GM23338 (cell line): ENCODE data around the gene TRAK1. TPM values are rescaled to one million over a fixed set of nuclear protein-coding genes. Genes with fewer than 3 reads are reported as not detected.
A peak's percentile ranks its signal among the peaks of the same experiment; 100 is the strongest.

Source experiments
- ATAC-seq: fragments of 200-7000 bp; cut with Tn5 transposase; 3 replicates; pipeline ENCODE4 v1.9.1; 2020
- DNase-seq: peaks from one replicate; pipeline ENCODE4 v3.0.0-alpha.2; 2015; ENCODE audit warnings: low spot score
- H2AFZ ChIP-seq: fragments of 200-600 bp; sonication (generic); 2 replicates; pipeline ENCODE4 v1.8.0; 2016; ENCODE audit warnings: antibody characterized with exemption, mild to moderate bottlenecking, moderate library complexity
- H3F3A ChIP-seq: fragments of 200-600 bp; sonication (generic); replicated peaks from 2 replicates; pipeline ENCODE4 v1.8.0; 2017; ENCODE audit warnings: antibody characterized with exemption, mixed run types, low read depth
- H3K27ac ChIP-seq: fragments of 200-600 bp; sonication (generic); 2 replicates; pipeline ENCODE4 v1.6.1; 2016; ENCODE audit warnings: low read depth
- H3K27me3 ChIP-seq: fragments of 200-600 bp; sonication (generic); 2 replicates; pipeline ENCODE4 v1.8.0; 2016; ENCODE audit warnings: mild to moderate bottlenecking, mixed run types, moderate library complexity; ENCODE audit not compliant: insufficient read depth
- H3K36me3 ChIP-seq: fragments of 200-600 bp; sonication (generic); 2 replicates; pipeline ENCODE4 v1.8.0; 2016; ENCODE audit warnings: mild to moderate bottlenecking; ENCODE audit not compliant: insufficient read depth
- H3K4me1 ChIP-seq: fragments of 200-600 bp; sonication (generic); 2 replicates; pipeline ENCODE4 v1.8.0; 2016; ENCODE audit warnings: mild to moderate bottlenecking, moderate library complexity; ENCODE audit not compliant: insufficient read depth
- H3K4me2 ChIP-seq: fragments of 200-600 bp; sonication (generic); 2 replicates; pipeline ENCODE4 v1.7.1; 2017; ENCODE audit warnings: mixed run types
- H3K4me3 ChIP-seq: fragments of 200-600 bp; sonication (generic); 2 replicates; pipeline ENCODE4 v1.6.1; 2016; ENCODE audit warnings: mixed run types
- H3K79me2 ChIP-seq: fragments of 200-600 bp; sonication (generic); replicated peaks from 2 replicates; pipeline ENCODE4 v1.8.0; 2017; ENCODE audit warnings: mild to moderate bottlenecking; ENCODE audit not compliant: insufficient read depth
- H3K9me2 ChIP-seq: fragments of 200-600 bp; sonication (generic); 2 replicates; pipeline ENCODE4 v1.8.0; 2017; ENCODE audit not compliant: insufficient read depth
- H4K20me1 ChIP-seq: fragments of 200-600 bp; sonication (generic); replicated peaks from 2 replicates; pipeline ENCODE4 v1.8.0; 2017; ENCODE audit warnings: mild to moderate bottlenecking; ENCODE audit not compliant: insufficient read depth
- H3K27ac Mint-ChIP-seq: 2 replicates; pipeline ENCODE4 v1.8.0; 2020; ENCODE audit warnings: inconsistent platforms, mild to moderate bottlenecking, moderate library complexity, mixed read lengths
- H3K27me3 Mint-ChIP-seq: 3 replicates; pipeline ENCODE4 v1.8.0; 2022; ENCODE audit warnings: low read depth, mild to moderate bottlenecking, moderate library complexity, mixed read lengths, inconsistent platforms; ENCODE audit not compliant: insufficient read depth, poor library complexity
- H3K36me3 Mint-ChIP-seq: 3 replicates; pipeline ENCODE4 v1.8.0; 2021; ENCODE audit warnings: low read depth, mild to moderate bottlenecking, inconsistent platforms, moderate library complexity, mixed read lengths
- H3K4me1 Mint-ChIP-seq: 3 replicates; pipeline ENCODE4 v1.8.0; 2020; ENCODE audit warnings: mild to moderate bottlenecking, inconsistent platforms, mixed read lengths
- H3K4me3 Mint-ChIP-seq: 3 replicates; pipeline ENCODE4 v1.8.0; 2021; ENCODE audit warnings: moderate library complexity, mild to moderate bottlenecking, inconsistent platforms, mixed read lengths
- H3K9me3 Mint-ChIP-seq: 3 replicates; pipeline ENCODE4 v1.8.0; 2020; ENCODE audit warnings: moderate library complexity, mild to moderate bottlenecking, inconsistent platforms, mixed read lengths
- CREB1 ChIP-seq: fragments of 250-450 bp; sonication (Bioruptor Pico); IDR thresholded peaks from 2 replicates; pipeline ENCODE4 v1.5.0; 2020; ENCODE audit warnings: low read depth, mild to moderate bottlenecking, moderate library complexity
- EZH2 ChIP-seq: fragments of 200-600 bp; sonication (generic); IDR thresholded peaks from one replicate; pipeline ENCODE4 v1.8.0; 2017; ENCODE audit warnings: antibody characterized with exemption, mild to moderate bottlenecking, low read depth; ENCODE audit not compliant: unreplicated experiment
- EZH2phosphoT487 ChIP-seq: fragments of 200-600 bp; sonication (generic); IDR thresholded peaks from one replicate; pipeline ENCODE4 v1.8.1; 2018; ENCODE audit warnings: antibody characterized with exemption; ENCODE audit not compliant: unreplicated experiment
- JUNB ChIP-seq: IDR thresholded peaks from one replicate; pipeline ENCODE4 v1.6.1; 2016; ENCODE audit warnings: antibody characterized with exemption; ENCODE audit not compliant: unreplicated experiment
- NANOG ChIP-seq: IDR thresholded peaks from 2 replicates; pipeline ENCODE4 v1.6.1; 2016; ENCODE audit warnings: antibody characterized with exemption, borderline replicate concordance
- POLR2AphosphoS5 ChIP-seq: IDR thresholded peaks from 2 replicates; pipeline ENCODE4 v1.6.1; 2016; ENCODE audit warnings: antibody characterized with exemption, low read depth
- STAT1 ChIP-seq: IDR thresholded peaks from one replicate; pipeline ENCODE4 v1.6.1; 2016; ENCODE audit warnings: antibody characterized with exemption; ENCODE audit not compliant: unreplicated experiment
- ZNF114 ChIP-seq: fragments of 250-450 bp; sonication (Bioruptor Pico); IDR thresholded peaks from 2 replicates; pipeline ENCODE4 v1.5.0; 2020; ENCODE audit warnings: mild to moderate bottlenecking, moderate library complexity
- ZNF331 ChIP-seq: fragments of 250-450 bp; sonication (Bioruptor Pico); IDR thresholded peaks from 2 replicates; pipeline ENCODE4 v1.5.0; 2020; ENCODE audit warnings: low read depth, mild to moderate bottlenecking, moderate library complexity
- polyA plus RNA-seq: library from polyadenylated mRNA; unstranded; fragments of >200 nt; fragmentation: Nextera tagmentation; extraction: Ambion mirVana; gene quantifications from 2 replicates; pipeline ENCODE4 v1.2.1, GENCODE V29; 2016
- total RNA-seq: library from RNA; depleted of rRNA; stranded (reverse); fragments of >200 nt; shearing (Covaris generic); gene quantifications from 2 replicates; pipeline ENCODE4 v1.2.3, GENCODE V29; 2014
- TF ChIP-seq, protein P1 (sequence below), 2 experiments: fragments of 200-600 bp in 1 of 2; sonication (generic) in 1 of 2; conservative IDR thresholded peaks; 2 replicates each; pipeline versions ENCODE4 v1.5.1 to v1.6.1; 2016 to 2017; ENCODE audit warnings: antibody characterized with exemption in 2 of 2, low read depth in 2 of 2, mild to moderate bottlenecking in 2 of 2, moderate library complexity in 1 of 2
- TF ChIP-seq, protein P2 (sequence below): IDR thresholded peaks from 2 replicates; pipeline ENCODE4 v1.6.1; 2016; ENCODE audit warnings: antibody characterized with exemption
- TF ChIP-seq, protein P3 (sequence below): IDR thresholded peaks from one replicate; pipeline ENCODE4 v1.6.1; 2018; ENCODE audit warnings: antibody characterized with exemption; ENCODE audit not compliant: unreplicated experiment

The TRAK1 gene
- total and polyA plus RNA-seq, 2 experiments from 2014 or later: 13.4 to 47.4 TPM

DNA sequence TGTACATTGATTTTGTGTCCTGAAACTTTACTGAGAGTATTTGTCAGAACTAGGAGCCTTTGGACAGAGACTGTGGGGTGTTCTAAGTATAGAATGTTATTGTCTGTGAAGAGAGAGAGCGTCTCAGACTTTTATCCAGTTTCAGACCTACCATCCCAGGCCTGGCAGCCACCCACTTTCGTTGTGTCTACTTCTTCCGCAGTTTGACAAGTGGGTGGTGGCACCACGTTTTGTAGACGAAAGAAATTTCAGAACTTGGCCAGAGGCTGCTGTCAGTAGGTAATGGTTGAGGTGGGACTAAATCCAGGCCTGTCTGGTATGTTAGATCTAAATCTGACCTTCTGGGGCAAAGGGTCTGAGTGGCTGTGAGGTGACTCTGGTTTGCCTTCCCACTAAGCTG is 13.4 kb upstream of the TRAK1 start (continued):
- TF ChIP-seq EZH2phosphoT487 (no peak), NANOG (no peak), CREB1 (CRISPR knock-in tag) (no peak), JUNB (no peak)
- TF ChIP-seq, protein P1, sequence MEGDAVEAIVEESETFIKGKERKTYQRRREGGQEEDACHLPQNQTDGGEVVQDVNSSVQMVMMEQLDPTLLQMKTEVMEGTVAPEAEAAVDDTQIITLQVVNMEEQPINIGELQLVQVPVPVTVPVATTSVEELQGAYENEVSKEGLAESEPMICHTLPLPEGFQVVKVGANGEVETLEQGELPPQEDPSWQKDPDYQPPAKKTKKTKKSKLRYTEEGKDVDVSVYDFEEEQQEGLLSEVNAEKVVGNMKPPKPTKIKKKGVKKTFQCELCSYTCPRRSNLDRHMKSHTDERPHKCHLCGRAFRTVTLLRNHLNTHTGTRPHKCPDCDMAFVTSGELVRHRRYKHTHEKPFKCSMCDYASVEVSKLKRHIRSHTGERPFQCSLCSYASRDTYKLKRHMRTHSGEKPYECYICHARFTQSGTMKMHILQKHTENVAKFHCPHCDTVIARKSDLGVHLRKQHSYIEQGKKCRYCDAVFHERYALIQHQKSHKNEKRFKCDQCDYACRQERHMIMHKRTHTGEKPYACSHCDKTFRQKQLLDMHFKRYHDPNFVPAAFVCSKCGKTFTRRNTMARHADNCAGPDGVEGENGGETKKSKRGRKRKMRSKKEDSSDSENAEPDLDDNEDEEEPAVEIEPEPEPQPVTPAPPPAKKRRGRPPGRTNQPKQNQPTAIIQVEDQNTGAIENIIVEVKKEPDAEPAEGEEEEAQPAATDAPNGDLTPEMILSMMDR (conservative IDR thresholded peaks at IDR 0.05; ENCODE audit: low read depth in 2 of 2): no peak

DNA sequence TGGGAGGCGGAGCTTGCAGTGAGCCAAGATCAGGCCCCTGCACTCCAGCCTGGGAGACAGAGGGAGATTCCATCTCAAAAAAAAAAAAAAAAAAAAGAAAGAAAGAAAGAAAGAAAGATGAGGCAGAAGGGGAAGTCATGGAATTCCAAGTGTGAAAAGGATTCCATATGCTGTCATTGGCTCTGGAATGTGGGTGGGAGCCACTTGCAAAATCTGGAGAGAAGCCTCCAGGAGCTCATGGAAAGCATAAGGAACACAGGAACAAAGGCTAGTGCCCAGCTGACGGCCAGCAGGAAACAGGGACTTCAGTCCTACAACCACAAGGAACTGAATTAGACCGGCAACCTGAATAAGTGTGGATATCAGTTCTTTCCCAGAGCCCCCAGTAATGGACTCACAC is 12.5 kb upstream of the TRAK1 start:
- Mint-ChIP-seq H3K27ac (no peak overlapping the region), H3K27me3 (peaks cover 3% of the 10 kb centered on the region), H3K4me1 (peaks cover 13% of the 10 kb centered on the region), H3K36me3 (peaks cover 18% of the 10 kb centered on the region), H3K9me3 (peaks cover 19% of the 10 kb centered on the region), H3K4me3 (no peak overlapping the region)
- Histone ChIP-seq H3K27ac (peak overlapping the region; percentile 60), H2AFZ (no peak overlapping the region), H3K4me2 (no peak overlapping the region), H3K9me2 (no peaks in the 10 kb centered on the region), H3K27me3 (no peaks in the 10 kb centered on the region), H3K79me2 (peaks cover 76% of the 10 kb centered on the region), H3K4me3 (no peak overlapping the region), H3K36me3 (no peaks in the 10 kb centered on the region), H4K20me1 (no peaks in the 10 kb centered on the region), H3K4me1 (peaks cover 10% of the 10 kb centered on the region), H3F3A (no peaks in the 10 kb centered on the region)
- DNase-seq (peak; percentile 78), ATAC-seq (peak; percentile 26; the same call in 1 of the 3 replicates)
- no peak for TF ChIP-seq STAT1
- TF ChIP-seq JUNB: no peak
- TF ChIP-seq ZNF114 (CRISPR knock-in tag): no peak
- no peak for TF ChIP-seq ZNF331 (CRISPR knock-in tag)
- TF ChIP-seq, protein P2, sequence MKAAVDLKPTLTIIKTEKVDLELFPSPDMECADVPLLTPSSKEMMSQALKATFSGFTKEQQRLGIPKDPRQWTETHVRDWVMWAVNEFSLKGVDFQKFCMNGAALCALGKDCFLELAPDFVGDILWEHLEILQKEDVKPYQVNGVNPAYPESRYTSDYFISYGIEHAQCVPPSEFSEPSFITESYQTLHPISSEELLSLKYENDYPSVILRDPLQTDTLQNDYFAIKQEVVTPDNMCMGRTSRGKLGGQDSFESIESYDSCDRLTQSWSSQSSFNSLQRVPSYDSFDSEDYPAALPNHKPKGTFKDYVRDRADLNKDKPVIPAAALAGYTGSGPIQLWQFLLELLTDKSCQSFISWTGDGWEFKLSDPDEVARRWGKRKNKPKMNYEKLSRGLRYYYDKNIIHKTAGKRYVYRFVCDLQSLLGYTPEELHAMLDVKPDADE: no peak
- no peak for TF ChIP-seq CREB1 (CRISPR knock-in tag)
- TF ChIP-seq EZH2phosphoT487: no peak
- TF ChIP-seq POLR2AphosphoS5: no peak

DNA sequence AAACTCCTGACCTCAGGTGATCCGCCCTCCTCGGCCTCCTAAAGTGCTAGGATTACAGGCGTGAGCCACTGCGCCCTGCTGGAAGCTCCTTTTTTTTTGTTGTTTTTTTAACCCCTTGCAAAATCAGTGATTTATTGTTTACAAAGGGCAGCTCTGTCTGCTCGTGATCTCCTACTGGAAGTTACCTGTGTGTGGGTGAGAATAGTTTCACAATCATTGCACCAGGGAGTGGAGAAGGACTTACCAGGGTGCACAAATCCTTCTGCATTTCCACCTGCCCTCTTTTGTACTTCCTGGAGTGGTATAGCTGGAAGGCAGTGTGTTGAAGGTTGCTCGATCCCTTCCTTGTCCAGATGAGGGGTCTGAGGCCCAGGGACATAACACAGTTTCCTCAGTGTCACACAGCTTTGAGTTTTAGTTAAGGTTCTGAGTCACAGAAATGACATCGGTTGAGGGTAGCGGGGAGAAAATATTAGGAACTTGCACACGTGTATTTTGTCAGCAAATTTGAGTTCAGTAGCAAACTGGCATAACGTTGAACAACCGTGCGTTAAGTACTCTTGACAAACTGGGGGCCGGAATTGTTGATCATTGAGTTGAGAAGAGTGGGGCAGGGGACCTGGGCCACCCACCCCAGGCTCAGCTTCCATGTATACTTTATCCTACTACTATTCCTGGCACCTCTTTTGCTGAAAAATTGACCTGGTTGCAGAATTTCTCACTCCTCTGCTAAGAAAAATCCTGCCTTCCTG is 11.3 kb upstream of the TRAK1 start:
- Mint-ChIP-seq H3K9me3 (peaks cover 19% of the 10 kb centered on the region), H3K4me3 (no peak overlapping the region), H3K27me3 (peaks cover 3% of the 10 kb centered on the region), H3K36me3 (peaks cover 18% of the 10 kb centered on the region), H3K4me1 (peaks cover 13% of the 10 kb centered on the region), H3K27ac (no peak overlapping the region; the same call in 1 of the 2 replicates)
- no peaks in the 10 kb centered on the region for H3K9me2 ChIP-seq
- peaks cover 10% of the 10 kb centered on the region for H3K4me1 ChIP-seq
- H3K79me2 ChIP-seq: peaks cover 74% of the 10 kb centered on the region
- H3K4me3 ChIP-seq: no peak overlapping the region
- H3K36me3 ChIP-seq: no peaks in the 10 kb centered on the region
- ATAC-seq (no peak; the same call in 2 of the 3 replicates), DNase-seq (no peak)
- H3K4me2 ChIP-seq: no peak overlapping the region
- H3K27me3 ChIP-seq: no peaks in the 10 kb centered on the region
- H3F3A ChIP-seq: no peaks in the 10 kb centered on the region
- H4K20me1 ChIP-seq: no peaks in the 10 kb centered on the region
- no peak overlapping the region for H2AFZ ChIP-seq
- peak overlapping the region; percentile 24; the same call in 1 of the 2 replicates for H3K27ac ChIP-seq
- TF ChIP-seq, protein P2: no peak
- TF ChIP-seq NANOG (no peak), EZH2 (no peak), CREB1 (CRISPR knock-in tag) (no peak), STAT1 (no peak)
- TF ChIP-seq, protein P3, sequence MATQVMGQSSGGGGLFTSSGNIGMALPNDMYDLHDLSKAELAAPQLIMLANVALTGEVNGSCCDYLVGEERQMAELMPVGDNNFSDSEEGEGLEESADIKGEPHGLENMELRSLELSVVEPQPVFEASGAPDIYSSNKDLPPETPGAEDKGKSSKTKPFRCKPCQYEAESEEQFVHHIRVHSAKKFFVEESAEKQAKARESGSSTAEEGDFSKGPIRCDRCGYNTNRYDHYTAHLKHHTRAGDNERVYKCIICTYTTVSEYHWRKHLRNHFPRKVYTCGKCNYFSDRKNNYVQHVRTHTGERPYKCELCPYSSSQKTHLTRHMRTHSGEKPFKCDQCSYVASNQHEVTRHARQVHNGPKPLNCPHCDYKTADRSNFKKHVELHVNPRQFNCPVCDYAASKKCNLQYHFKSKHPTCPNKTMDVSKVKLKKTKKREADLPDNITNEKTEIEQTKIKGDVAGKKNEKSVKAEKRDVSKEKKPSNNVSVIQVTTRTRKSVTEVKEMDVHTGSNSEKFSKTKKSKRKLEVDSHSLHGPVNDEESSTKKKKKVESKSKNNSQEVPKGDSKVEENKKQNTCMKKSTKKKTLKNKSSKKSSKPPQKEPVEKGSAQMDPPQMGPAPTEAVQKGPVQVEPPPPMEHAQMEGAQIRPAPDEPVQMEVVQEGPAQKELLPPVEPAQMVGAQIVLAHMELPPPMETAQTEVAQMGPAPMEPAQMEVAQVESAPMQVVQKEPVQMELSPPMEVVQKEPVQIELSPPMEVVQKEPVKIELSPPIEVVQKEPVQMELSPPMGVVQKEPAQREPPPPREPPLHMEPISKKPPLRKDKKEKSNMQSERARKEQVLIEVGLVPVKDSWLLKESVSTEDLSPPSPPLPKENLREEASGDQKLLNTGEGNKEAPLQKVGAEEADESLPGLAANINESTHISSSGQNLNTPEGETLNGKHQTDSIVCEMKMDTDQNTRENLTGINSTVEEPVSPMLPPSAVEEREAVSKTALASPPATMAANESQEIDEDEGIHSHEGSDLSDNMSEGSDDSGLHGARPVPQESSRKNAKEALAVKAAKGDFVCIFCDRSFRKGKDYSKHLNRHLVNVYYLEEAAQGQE: no peak
